T-helper 2 cell treated with Interferon-gamma antibody and Interleukin-4, amounts not matched to agents 5 μg/mL and 100 μg/mL, for 36 hours (primary cell): ENCODE data around the gene TASOR.
"Not testable (repeated sequence)": the region's sequence is repeated elsewhere in the genome, so short reads cannot be mapped to it uniquely, and the experiment has no call there.

Experiments used
- DNase-seq: peaks from one replicate; pipeline ENCODE4 v3.0.0; 2021; ENCODE audit warnings: low spot score
- H3K27ac Mint-ChIP-seq: one replicate; pipeline ENCODE4 v1.8.0; 2021; ENCODE audit warnings: mild to moderate bottlenecking, mixed read lengths
- H3K27me3 Mint-ChIP-seq: one replicate; pipeline ENCODE4 v1.8.0; 2021; ENCODE audit warnings: low read depth, mixed read lengths
- H3K36me3 Mint-ChIP-seq: one replicate; pipeline ENCODE4 v1.8.0; 2021; ENCODE audit warnings: low read depth, mixed read lengths
- H3K4me1 Mint-ChIP-seq: one replicate; pipeline ENCODE4 v1.8.0; 2021; ENCODE audit warnings: low read depth, mixed read lengths
- H3K4me3 Mint-ChIP-seq: one replicate; pipeline ENCODE4 v1.8.0; 2022; ENCODE audit warnings: mild to moderate bottlenecking, moderate library complexity, mixed read lengths
- H3K9me3 Mint-ChIP-seq: one replicate; pipeline ENCODE4 v1.8.0; 2021; ENCODE audit warnings: mixed read lengths

Gene TASOR, protein sequence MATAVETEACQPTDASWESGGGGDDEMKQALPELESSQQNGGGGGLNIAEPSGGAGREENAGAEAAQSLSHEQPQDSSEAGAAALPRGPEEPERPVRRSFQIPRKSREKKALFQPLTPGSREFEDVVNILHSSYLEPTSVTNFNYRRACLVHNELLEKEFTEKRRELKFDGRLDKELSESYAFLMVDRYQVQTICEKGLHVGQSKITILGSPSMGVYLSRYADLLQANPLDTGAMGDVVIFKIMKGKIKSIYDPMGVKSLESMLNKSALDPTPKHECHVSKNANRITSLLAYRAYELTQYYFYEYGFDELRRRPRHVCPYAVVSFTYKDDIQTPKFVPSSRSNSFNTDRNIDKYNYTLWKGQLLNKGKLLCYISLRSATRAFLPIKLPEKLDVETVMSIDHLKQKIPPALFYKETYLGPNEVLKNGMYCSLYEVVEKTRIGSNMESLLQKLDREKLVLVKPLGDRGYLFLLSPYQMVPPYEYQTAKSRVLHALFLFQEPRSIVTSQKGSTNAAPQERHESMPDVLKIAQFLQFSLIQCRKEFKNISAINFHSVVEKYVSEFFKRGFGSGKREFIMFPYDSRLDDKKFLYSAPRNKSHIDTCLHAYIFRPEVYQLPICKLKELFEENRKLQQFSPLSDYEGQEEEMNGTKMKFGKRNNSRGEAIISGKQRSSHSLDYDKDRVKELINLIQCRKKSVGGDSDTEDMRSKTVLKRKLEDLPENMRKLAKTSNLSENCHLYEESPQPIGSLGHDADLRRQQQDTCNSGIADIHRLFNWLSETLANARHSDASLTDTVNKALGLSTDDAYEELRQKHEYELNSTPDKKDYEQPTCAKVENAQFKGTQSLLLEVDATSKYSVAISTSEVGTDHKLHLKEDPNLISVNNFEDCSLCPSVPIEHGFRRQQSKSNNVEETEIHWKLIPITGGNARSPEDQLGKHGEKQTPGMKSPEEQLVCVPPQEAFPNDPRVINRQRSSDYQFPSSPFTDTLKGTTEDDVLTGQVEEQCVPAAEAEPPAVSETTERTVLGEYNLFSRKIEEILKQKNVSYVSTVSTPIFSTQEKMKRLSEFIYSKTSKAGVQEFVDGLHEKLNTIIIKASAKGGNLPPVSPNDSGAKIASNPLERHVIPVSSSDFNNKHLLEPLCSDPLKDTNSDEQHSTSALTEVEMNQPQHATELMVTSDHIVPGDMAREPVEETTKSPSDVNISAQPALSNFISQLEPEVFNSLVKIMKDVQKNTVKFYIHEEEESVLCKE (N-terminal part only)

DNA sequence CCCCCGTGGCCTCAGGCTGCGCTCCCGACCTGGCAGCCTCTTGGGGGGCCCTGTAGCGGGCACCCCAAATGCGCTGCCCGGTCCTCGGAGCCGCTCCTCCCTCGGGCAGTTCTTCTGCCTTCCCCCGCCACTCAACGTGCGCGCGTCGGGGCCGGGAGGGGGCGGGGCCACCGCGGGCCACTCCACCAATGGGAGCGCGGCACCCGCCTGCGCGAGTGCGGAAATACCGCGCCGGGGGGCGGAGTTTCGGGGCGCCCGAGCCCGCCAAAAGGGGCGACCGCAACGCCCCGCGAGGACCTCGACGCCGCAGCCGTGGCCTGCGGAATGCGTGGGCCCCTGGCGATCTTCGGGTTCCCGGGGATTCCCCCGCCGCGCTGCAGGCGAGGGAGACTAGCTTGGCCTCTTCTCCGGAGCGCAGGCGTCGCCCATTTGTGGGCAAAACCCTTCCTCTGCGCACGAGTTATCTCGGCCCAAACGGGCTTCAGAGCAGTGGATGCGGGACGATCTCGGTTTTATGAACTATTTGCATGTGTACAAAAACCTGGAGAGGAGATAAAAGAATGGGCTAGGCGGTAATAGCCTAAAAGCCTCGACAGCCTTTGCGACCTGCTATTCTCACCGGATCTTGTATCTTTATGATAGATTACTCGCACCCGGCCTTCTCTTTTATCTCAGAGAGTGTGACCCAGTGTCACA, at the start of gene TASOR:
TSS of gene TASOR (minus strand) at position 144 of the 696 bp plus-strand sequence. CDS start 259 bp downstream, outside the sequence.
- Mint-ChIP-seq H3K9me3 (peaks cover 8% of the 10 kb centered on the region), H3K27ac (peak within 1 kb of the TSS; percentile 94), H3K27me3 (no peaks in the 10 kb centered on the region), H3K4me1 (peaks cover 30% of the 10 kb centered on the region), H3K36me3 (peaks cover 44% of the 10 kb centered on the region), H3K4me3 (peak within 1 kb of the TSS; percentile 98)
- peak; percentile 86 for DNase-seq

DNA sequence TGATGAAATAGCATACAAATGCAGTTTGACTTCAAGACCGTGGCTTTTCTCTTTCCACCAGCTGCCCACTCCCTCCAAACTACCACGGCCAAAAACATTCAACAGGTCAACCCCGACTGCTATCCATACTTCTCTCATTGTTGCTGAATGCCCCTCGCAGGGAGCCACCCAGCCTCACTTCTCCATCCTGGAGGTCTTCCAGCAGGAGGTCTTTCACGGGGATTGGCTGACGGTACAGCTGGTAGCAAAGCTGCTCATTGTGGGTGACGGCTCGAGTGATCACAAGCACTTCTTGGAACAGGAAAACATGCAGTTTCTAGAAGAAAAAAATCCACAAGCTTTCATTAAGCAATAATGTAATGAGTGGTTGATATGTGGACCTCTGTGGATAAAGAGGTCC, 49.0 kb upstream of the TASOR start:
- peak overlapping the region; percentile 6 for H3K27ac Mint-ChIP-seq
- no peak overlapping the region for H3K4me3 Mint-ChIP-seq
- peaks cover 81% of the 10 kb centered on the region for H3K36me3 Mint-ChIP-seq
- no peaks in the 10 kb centered on the region for H3K9me3 Mint-ChIP-seq
- H3K27me3 Mint-ChIP-seq, result no peaks in the 10 kb centered on the region
- DNase-seq, result no peak
- H3K4me1 Mint-ChIP-seq, result peaks cover 42% of the 10 kb centered on the region

DNA sequence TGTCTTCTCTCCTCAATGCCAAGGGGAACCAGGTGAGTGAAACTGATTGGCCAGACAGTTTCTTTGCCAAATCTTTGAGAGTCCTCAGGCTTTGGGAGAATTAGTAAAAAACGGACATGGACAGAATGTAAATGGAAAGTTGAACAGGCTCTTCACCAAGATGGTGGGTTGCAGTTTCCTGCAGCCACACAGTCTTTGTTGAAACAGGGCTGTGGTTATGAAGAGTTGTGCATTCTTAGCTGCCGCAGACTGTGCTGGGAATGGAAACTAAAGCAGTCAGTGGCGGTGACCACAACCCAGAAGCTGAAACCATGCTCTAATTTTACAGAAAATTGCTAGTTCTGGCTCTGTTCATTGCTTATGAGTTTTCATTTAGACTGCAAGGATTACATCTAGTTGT, 42.1 kb upstream of the TASOR start:
- H3K4me3 Mint-ChIP-seq, result peak overlapping the region; percentile 83
- peaks cover 78% of the 10 kb centered on the region for H3K36me3 Mint-ChIP-seq
- H3K9me3 Mint-ChIP-seq, result no peaks in the 10 kb centered on the region
- H3K4me1 Mint-ChIP-seq, result peaks cover 36% of the 10 kb centered on the region
- no peaks in the 10 kb centered on the region for H3K27me3 Mint-ChIP-seq
- peak; percentile 75 for DNase-seq
- peak overlapping the region; percentile 92 for H3K27ac Mint-ChIP-seq

DNA sequence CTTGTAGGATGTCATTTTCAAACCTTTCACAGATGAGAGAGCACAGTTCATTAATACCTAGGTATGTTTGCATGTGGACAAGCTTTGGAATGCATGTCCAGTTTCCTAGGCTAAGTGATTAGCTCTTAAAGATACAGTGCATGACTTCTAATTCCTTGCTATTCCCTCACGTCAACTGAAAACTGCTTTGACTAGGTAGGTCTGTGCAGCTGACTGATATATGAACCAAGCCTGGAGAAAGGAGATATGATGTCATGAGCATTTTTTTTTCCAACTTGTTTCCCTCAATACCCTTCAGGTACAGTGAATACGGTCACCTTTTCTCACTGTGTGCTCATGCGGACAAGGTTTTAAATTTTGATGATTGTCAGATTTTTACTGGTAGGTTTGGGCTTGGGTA, 41.6 kb upstream of the TASOR start:
- Mint-ChIP-seq H3K27me3 (no peaks in the 10 kb centered on the region), H3K36me3 (peaks cover 80% of the 10 kb centered on the region), H3K4me3 (peak overlapping the region; percentile 83), H3K9me3 (peaks cover 5% of the 10 kb centered on the region), H3K27ac (peak overlapping the region; percentile 92), H3K4me1 (peaks cover 41% of the 10 kb centered on the region)
- no peak for DNase-seq

DNA sequence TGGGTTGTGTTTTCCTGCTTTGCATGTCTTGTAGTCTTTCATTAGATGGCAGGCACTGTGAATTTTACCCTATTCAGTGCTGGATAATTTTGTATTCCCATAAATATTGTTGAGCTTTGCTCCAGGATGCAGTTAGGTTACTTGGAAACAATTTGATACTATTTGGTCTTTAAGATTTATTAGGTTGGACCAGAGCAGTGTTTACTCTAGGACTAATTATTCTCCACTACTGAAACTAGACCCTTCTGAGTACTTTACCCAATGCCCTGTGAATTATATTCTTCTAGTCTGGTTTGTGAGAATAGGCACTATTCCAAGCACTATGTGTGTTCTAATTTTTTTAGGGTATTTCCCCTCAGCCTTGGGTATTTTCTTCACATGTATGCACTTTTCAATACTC, 37.8 kb upstream of the TASOR start:
- H3K27me3 Mint-ChIP-seq, result no peaks in the 10 kb centered on the region
- H3K9me3 Mint-ChIP-seq, result peaks cover 13% of the 10 kb centered on the region
- peaks cover 60% of the 10 kb centered on the region for H3K36me3 Mint-ChIP-seq
- DNase-seq, result no peak
- H3K4me3 Mint-ChIP-seq, result no peak overlapping the region
- no peak overlapping the region for H3K27ac Mint-ChIP-seq
- peaks cover 35% of the 10 kb centered on the region for H3K4me1 Mint-ChIP-seq

DNA sequence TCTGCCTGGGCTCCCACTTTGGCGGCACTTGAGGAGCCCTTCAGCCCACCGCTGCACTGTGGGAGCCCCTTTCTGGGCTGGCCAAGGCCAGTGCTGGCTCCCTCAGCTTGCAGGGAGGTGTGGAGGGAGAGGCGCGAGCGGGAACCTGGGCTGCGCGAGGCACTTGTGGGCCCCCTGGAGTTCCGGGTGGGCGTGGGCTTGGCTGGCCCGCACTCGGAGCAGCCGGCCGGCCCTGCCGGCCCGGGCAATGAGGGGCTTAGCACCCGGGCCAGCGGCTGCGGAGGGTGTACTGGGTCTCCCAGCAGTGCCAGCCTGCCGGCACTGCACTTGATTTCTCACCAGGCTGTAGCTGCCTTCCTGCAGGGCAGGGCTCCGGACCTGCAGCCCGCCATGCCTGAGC, 35.7 kb upstream of the TASOR start:
- not testable (repeated sequence) for DNase-seq, H3K27me3 Mint-ChIP-seq, H3K4me3 Mint-ChIP-seq, H3K27ac Mint-ChIP-seq
- Mint-ChIP-seq H3K36me3 (peaks cover 46% of the 10 kb centered on the region), H3K4me1 (peaks cover 23% of the 10 kb centered on the region), H3K9me3 (peaks cover 21% of the 10 kb centered on the region)

DNA sequence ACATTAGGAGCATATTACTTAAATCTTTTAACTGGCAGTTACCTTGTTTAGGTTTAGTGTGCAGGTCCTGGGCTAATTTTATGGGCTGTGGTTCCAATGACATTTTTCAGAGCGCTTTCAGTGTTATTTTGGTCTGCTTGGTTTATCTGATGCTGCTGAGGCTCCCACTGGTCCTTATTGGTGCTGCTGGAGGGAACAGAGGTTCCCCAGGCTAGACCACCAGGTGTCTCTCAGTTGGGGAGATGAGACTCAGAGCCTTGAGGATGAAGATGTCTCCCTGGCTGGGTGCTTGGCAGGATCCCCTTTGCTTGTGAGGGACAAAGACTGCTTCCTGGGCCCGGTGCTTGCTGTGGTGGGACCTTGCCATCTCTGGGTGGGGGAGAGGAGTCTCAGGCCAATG, 28.3 kb upstream of the TASOR start:
- Mint-ChIP-seq H3K4me3 (no peak overlapping the region), H3K27ac (no peak overlapping the region), H3K4me1 (peaks cover 20% of the 10 kb centered on the region), H3K36me3 (peaks cover 2% of the 10 kb centered on the region), H3K27me3 (no peaks in the 10 kb centered on the region), H3K9me3 (peaks cover 11% of the 10 kb centered on the region)
- DNase-seq, result no peak

DNA sequence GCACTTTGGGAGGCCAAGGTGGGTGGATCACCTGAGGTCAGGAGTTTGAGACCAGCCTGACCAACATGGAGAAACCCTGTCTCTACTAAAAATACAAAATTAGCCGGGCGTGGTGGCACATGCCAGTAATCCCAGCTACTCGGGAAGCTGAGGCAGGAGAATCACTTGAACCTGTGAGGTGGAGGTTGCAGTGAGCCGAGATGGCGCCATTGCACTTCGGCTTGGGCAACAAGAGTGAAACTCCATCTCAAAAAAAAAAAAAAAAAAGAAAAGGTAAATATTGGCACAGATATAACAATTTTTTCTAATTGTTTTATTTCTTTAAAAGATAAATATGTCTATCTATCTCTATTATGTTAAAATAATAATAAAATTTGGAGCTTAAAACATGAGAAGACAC, 24.3 kb upstream of the TASOR start:
- H3K4me3 Mint-ChIP-seq, H3K27ac Mint-ChIP-seq, H3K36me3 Mint-ChIP-seq, H3K9me3 Mint-ChIP-seq, H3K27me3 Mint-ChIP-seq, DNase-seq: not testable (repeated sequence)
- peaks cover 28% of the 10 kb centered on the region for H3K4me1 Mint-ChIP-seq

DNA sequence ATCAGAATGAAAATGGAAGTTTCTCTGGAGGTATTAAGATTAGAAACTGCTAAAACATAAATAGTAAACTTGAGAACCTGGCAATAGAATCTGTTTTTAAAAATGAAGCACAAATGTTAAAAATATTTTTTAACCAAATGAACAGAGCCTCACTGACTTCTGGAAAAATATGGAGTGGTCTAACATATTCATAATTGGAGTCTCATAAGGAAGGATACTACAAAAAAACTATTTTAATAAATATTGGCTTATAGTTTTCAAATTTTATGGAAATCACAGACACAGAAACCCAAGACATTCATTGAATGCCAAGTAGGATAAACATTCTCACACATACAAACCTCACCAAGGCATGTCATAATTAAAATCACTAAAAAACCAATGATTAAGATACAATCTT, 23.6 kb upstream of the TASOR start:
- no peak overlapping the region for H3K4me3 Mint-ChIP-seq
- no peaks in the 10 kb centered on the region for H3K27me3 Mint-ChIP-seq
- no peak for DNase-seq
- no peak overlapping the region for H3K27ac Mint-ChIP-seq
- H3K36me3 Mint-ChIP-seq, result peaks cover 3% of the 10 kb centered on the region
- H3K9me3 Mint-ChIP-seq, result peaks cover 5% of the 10 kb centered on the region
- H3K4me1 Mint-ChIP-seq, result peaks cover 28% of the 10 kb centered on the region

DNA sequence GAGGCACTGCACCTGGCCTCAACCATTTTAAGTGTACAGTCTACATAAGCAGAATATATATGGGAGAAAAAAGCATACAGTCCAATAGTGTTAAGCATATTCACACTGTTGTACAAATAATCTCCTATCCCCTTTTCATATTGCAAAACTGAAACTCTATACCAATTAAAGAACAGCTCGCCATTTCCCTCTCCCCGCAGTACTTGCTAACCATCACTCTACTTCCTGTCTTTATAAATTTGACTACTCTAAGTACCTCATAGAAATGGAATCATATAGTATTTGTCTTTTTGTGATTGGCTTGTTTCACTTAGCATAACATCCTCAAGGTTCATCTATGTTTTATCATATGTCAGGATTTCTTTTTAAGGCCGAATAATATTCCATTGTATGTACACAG, 21.6 kb upstream of the TASOR start:
- no peaks in the 10 kb centered on the region for H3K27me3 Mint-ChIP-seq
- peaks cover 5% of the 10 kb centered on the region for H3K9me3 Mint-ChIP-seq
- DNase-seq, result no peak
- peaks cover 24% of the 10 kb centered on the region for H3K4me1 Mint-ChIP-seq
- H3K4me3 Mint-ChIP-seq, result peak overlapping the region; percentile 1
- H3K27ac Mint-ChIP-seq, result peak overlapping the region; percentile 52
- H3K36me3 Mint-ChIP-seq, result peaks cover 3% of the 10 kb centered on the region

DNA sequence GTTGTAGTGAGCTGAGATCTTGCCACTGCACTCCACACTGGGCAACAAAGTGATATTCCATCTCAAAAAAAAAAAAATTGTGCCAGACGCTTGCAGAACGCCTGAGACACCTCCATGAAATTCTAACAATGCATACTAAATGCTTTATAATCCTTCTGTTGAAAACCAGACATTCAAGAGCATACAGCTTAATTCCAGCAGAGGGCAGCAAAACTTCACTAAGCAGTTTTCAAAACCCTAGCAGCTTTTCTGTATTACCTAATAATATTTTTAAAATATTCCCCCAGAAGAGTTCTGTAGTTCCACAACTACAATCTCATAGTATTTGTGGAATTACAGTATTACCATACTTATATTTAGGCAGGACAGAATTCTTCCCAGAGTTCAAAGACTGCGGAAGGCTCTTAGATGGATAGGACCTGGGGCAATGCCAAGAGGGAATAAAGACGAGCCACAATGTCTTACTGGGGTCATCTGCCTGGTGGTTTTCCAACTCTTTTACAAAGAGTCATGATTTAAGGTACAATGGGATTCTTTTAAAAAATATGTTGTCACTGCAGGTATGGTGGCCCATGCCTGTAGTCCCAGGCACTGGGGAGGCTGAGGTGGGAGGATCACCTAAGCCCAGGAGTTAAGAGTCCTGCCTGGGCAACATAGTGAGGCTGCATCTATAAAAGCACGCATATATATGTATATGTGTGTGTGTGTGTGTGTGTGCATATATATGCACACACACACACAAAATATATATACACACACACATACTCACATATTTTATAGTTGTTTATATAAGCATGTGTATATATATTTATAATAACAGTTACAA, 19.6 kb upstream of the TASOR start:
- peaks cover 3% of the 10 kb centered on the region for H3K36me3 Mint-ChIP-seq
- peaks cover 5% of the 10 kb centered on the region for H3K9me3 Mint-ChIP-seq
- no peak for DNase-seq
- no peak overlapping the region for H3K27ac Mint-ChIP-seq
- H3K4me3 Mint-ChIP-seq, result no peak overlapping the region
- H3K27me3 Mint-ChIP-seq, result no peaks in the 10 kb centered on the region
- H3K4me1 Mint-ChIP-seq, result peaks cover 22% of the 10 kb centered on the region

DNA sequence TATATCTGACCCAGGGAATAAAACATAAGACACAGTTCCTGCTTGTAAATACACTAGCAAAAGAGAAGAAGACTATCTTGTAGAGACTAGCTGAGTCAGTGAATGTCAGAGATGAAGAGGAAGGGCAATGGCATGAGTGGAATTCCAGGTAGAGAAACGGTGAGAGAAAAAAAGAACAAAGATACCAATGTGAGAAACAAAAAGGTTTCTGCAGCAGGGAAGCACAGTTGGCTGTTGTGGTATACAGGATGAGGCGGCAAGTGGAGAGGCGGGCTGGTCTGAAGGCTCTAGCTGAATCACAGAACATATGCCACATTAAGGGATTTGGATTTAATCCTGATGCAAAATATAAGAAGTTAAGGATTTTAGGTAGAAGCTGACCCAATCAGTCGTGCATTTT, 17.1 kb upstream of the TASOR start:
- H3K9me3 Mint-ChIP-seq, result no peaks in the 10 kb centered on the region
- H3K4me1 Mint-ChIP-seq, result peaks cover 25% of the 10 kb centered on the region
- no peak for DNase-seq
- H3K4me3 Mint-ChIP-seq, result no peak overlapping the region
- no peaks in the 10 kb centered on the region for H3K36me3 Mint-ChIP-seq
- H3K27ac Mint-ChIP-seq, result no peak overlapping the region
- H3K27me3 Mint-ChIP-seq, result no peaks in the 10 kb centered on the region
